OCI-LY7 (cell line): ENCODE measurements around the gene HTR3B. TPM values are rescaled to one million over a fixed set of nuclear protein-coding genes. Genes with fewer than 3 reads are reported as not detected.

Experiments used
- BruUV-seq: library from RNA; stranded (reverse); fragments of 400-500 nt; replicated peaks from 2 replicates; lab custom pipeline; 2021; lab: Mats Ljungman, UMichigan
- CTCF ChIA-PET: fragments of 300-600 bp; sonication (Branson Sonifier 250); formaldehyde crosslinking; loops from one replicate; lab custom pipeline; 2022; ENCODE audit warnings: antibody characterized with exemption; ENCODE audit not compliant: unreplicated experiment; lab: Charles Lee
- POLR2A ChIA-PET: fragments of 300-600 bp; sonication (Branson Sonifier 250); formaldehyde crosslinking; loops from one replicate; lab custom pipeline; 2022; ENCODE audit warnings: antibody characterized with exemption; lab: Charles Lee
- DNase-seq: peaks from one replicate; pipeline ENCODE4 v3.0.0-alpha.2; 2015; ENCODE audit warnings: low spot score
- H2AFZ ChIP-seq: fragments of 200-600 bp; sonication (generic), shearing (Covaris generic); 2 replicates; pipeline ENCODE4 v1.6.1; 2014; ENCODE audit warnings: mild to moderate bottlenecking, antibody characterized with exemption, low read length, moderate library complexity
- H3K27ac ChIP-seq: fragments of 200-600 bp; sonication (generic); 2 replicates; pipeline ENCODE4 v1.5.1; 2014; ENCODE audit warnings: mixed run types, low read depth, mild to moderate bottlenecking, moderate library complexity, low read length, inconsistent platforms; ENCODE audit not compliant: poor library complexity, severe bottlenecking
- H3K36me3 ChIP-seq: fragments of 200-600 bp; sonication (generic); 2 replicates; pipeline ENCODE4 v1.6.1; 2014; ENCODE audit warnings: mild to moderate bottlenecking, antibody characterized with exemption, low read length, moderate library complexity, mixed read lengths; ENCODE audit not compliant: insufficient read depth
- H3K4me1 ChIP-seq: fragments of 200-600 bp; sonication (generic); 2 replicates; pipeline ENCODE4 v1.5.1; 2014; ENCODE audit warnings: mild to moderate bottlenecking, low read length; ENCODE audit not compliant: insufficient read depth, poor library complexity, severe bottlenecking
- H3K4me2 ChIP-seq: fragments of 200-600 bp; sonication (generic); 2 replicates; pipeline ENCODE4 v1.6.1; 2014; ENCODE audit warnings: mild to moderate bottlenecking, low read length
- H3K4me3 ChIP-seq: fragments of 200-600 bp; sonication (generic); 2 replicates; pipeline ENCODE4 v1.5.1; 2014; ENCODE audit warnings: mild to moderate bottlenecking, low read depth, low read length; ENCODE audit not compliant: poor library complexity, severe bottlenecking
- H3K79me2 ChIP-seq: fragments of 200-600 bp; sonication (generic); 2 replicates; pipeline ENCODE4 v1.6.1; 2016; ENCODE audit warnings: low read depth, mild to moderate bottlenecking, low read length, moderate library complexity, mixed read lengths; ENCODE audit not compliant: insufficient read depth
- H3K9me2 ChIP-seq: fragments of 200-600 bp; sonication (generic); 2 replicates; pipeline ENCODE4 v1.6.1; 2016; ENCODE audit warnings: mild to moderate bottlenecking, low read length, mixed read lengths; ENCODE audit not compliant: insufficient read depth
- H3K9me3 ChIP-seq: fragments of 200-600 bp; sonication (generic); 2 replicates; pipeline ENCODE4 v1.6.1; 2014; ENCODE audit warnings: mild to moderate bottlenecking, mixed run types, low read length, mixed read lengths
- H4K20me1 ChIP-seq: fragments of 200-600 bp; sonication (generic); 2 replicates; pipeline ENCODE4 v1.6.1; 2014; ENCODE audit warnings: mild to moderate bottlenecking, antibody characterized with exemption, low read length, moderate library complexity, mixed read lengths; ENCODE audit not compliant: insufficient read depth
- CTCF ChIP-seq: fragments of 200-600 bp; sonication (generic); conservative IDR thresholded peaks from 2 replicates; pipeline ENCODE4 v1.5.1; 2014; ENCODE audit warnings: mild to moderate bottlenecking, antibody characterized with exemption, low read length, moderate library complexity, mixed read lengths
- EZH2phosphoT487 ChIP-seq: fragments of 200-600 bp; sonication (generic); IDR thresholded peaks from 2 replicates; pipeline ENCODE4 v1.6.1; 2018; ENCODE audit warnings: low read depth, borderline replicate concordance, mild to moderate bottlenecking, mixed run types, antibody characterized with exemption, low read length, moderate library complexity, mixed read lengths
- intact Hi-C: fragments of 100-400 bp; cut with micrococcal nuclease; formaldehyde crosslinking; loops from one replicate; pipeline ENCODE4 v1.10.0; 2022; ENCODE audit not compliant: unreplicated experiment
- total RNA-seq, 2 experiments: library from RNA; depleted of rRNA in 1 of 2; stranded (reverse); fragments of >200 nt in 1 of 2; shearing (Covaris generic) in 1 of 2; gene quantifications; 2 replicates each; pipeline ENCODE4 v1.2.3, GENCODE V29; 2014 to 2022

The HTR3B gene
- total RNA-seq, 2 experiments from 2014 or later, result not detected

DNA sequence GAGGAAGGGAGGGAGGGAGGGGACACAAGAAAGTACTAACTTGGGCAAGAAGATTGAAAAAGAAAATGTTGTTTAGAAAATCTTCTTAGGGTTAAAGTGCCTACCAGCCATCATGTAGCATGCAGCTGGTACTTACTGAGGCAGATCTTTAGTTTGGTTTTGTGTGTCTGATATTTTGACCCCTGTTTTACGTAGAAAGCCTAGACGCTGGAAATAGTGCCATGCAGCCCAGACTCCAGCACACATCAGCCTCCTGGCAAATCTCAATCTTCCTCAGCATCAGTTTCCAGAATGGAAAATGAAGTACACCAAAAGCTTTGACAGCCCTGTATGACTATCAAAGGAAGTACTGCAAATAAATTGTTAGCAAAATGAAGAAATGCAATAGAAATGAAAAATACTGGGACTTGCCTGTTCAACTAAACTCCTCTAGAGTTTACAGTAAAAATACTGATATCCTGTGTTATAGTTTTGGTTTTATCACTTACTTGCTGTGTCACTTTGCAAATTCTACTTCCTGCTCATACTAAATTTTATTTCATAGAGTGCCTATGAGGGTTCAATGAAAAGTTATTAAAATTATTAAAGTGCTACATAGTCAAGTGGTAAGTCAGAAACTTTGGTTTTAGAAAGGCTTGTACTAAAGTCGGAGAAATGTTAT lies 36.6 kb upstream of the HTR3B start:
- ChIA-PET POLR2A (interaction anchor here (1.2 kb wide), 1 partner anchor 35 kb away, joined by 3 read pairs; no protein-coding TSS in a partner anchor), CTCF (no interaction called here)
- Histone ChIP-seq H3K36me3 (peaks cover 44% of the 10 kb centered on the region), H3K4me1 (peaks cover 12% of the 10 kb centered on the region), H3K4me3 (no peak overlapping the region), H3K4me2 (no peak overlapping the region), H2AFZ (no peak overlapping the region), H3K27ac (no peak overlapping the region), H3K9me3 (no peaks in the 10 kb centered on the region), H4K20me1 (0 out of 2 replicates have a peak, but pooled peaks cover 4% of the 10 kb centered on the region), H3K79me2 (peaks cover 5% of the 10 kb centered on the region; the same call in 1 of the 2 replicates), H3K9me2 (no peaks in the 10 kb centered on the region)
- intact Hi-C loops, result no loop called here
- no peak for DNase-seq
- no peak for TF ChIP-seq CTCF
- no peak for TF ChIP-seq EZH2phosphoT487
- BruUV-seq, result no TSS peak

DNA sequence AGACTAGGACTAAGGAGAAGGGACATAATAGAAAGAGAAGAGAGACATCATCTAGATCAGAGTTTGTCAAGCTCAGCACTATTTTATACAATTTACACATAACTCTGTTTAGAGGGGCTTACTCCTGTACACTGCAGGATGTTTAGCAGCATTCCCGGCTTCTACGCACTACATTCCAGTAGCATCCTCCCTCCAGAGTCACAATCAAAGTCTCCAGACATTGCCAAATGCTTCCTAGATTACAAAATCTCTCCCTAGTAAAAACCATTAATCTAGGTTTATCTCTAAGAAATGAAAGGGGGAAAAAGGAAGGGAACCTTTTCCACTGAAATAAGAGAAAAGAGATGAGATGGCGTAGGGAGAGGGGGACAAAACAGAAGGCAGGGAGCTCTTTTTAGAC lies 33.3 kb upstream of the HTR3B start:
- Histone ChIP-seq H4K20me1 (0 out of 2 replicates have a peak, but pooled peaks cover 4% of the 10 kb centered on the region), H3K9me3 (no peaks in the 10 kb centered on the region), H3K4me3 (no peak overlapping the region), H3K79me2 (peaks cover 18% of the 10 kb centered on the region; the same call in 1 of the 2 replicates), H3K4me1 (peaks cover 27% of the 10 kb centered on the region), H3K27ac (no peak overlapping the region), H3K9me2 (no peaks in the 10 kb centered on the region), H3K4me2 (0 out of 2 replicates have a peak overlapping the region, but pooled peaks have one; percentile 12), H2AFZ (no peak overlapping the region), H3K36me3 (peaks cover 39% of the 10 kb centered on the region)
- CTCF ChIA-PET, result no interaction called here
- TF ChIP-seq EZH2phosphoT487 (no peak), CTCF (no peak)
- intact Hi-C loops, result loop anchor here (10.0 kb wide), 1 partner anchor 533 kb away; the partner anchor contains the start of genes C11orf71 and RBM7
- POLR2A ChIA-PET, result no interaction called here
- DNase-seq, result no peak
- no TSS peak for BruUV-seq

DNA sequence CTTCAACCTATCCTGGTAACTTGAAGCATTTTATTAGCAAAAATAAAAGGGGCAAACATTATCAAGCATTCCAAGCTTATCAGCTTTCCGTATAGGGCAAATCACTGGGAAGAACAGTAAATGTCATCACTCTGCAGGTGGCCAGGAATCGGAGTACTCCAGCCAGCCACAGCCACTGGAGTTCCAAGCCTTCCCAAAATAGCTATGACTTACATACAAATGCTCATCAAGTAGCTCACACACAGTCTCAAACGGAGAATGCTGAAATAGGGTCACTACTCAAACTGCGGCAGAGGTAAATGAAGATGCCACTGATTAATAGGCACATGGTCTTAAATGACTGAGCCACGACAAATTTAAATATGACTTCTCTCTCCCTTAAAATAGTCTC lies 31.4 kb upstream of the HTR3B start:
- Histone ChIP-seq H3K79me2 (peaks cover 28% of the 10 kb centered on the region), H4K20me1 (0 out of 2 replicates have a peak, but pooled peaks cover 4% of the 10 kb centered on the region), H3K9me2 (no peaks in the 10 kb centered on the region), H3K4me3 (peak overlapping the region; percentile 19), H3K4me1 (peaks cover 45% of the 10 kb centered on the region), H3K36me3 (peaks cover 24% of the 10 kb centered on the region; the same call in 1 of the 2 replicates), H3K4me2 (peak overlapping the region; percentile 63), H2AFZ (no peak overlapping the region), H3K9me3 (no peaks in the 10 kb centered on the region), H3K27ac (no peak overlapping the region)
- DNase-seq, result no peak
- TF ChIP-seq EZH2phosphoT487, result no peak
- no TSS peak for BruUV-seq
- CTCF ChIA-PET, result no interaction called here
- intact Hi-C loops, result loop anchor here (10.0 kb wide), 1 partner anchor 532 kb away; the partner anchor contains the start of genes C11orf71 and RBM7
- POLR2A ChIA-PET, result interaction anchor here (0.7 to 1.0 kb wide), 4 partner anchors 10 to 310 kb away, joined by 3 to 7 read pairs (median 4); no protein-coding TSS in a partner anchor
